CD4-positive, alpha-beta T cell treated with Interleukin-2 at 100 ng/mL for 4 hours (primary cell): ENCODE data around the gene CDH5.
A peak's percentile ranks its signal among the peaks of the same experiment; 100 is the strongest.

Source experiments
- DNase-seq: peaks from one replicate; pipeline ENCODE4 v3.0.0-alpha.2; 2020; ENCODE audit warnings: low spot score

CDH5 gene

GRCh38 chr16:66391726-66392670 lies 25.5 kb downstream of the CDH5 start:
- DNase-seq = no peak

GRCh38 chr16:66395806-66396555 lies 29.5 kb downstream of the CDH5 start:
- no peak for DNase-seq

- DNase-seq = no peak
These were observed 31.4 kb downstream of the CDH5 start for GRCh38 chr16:66397736-66398433.

- no peak for DNase-seq
These were observed 32.5 kb downstream of the CDH5 start for GRCh38 chr16:66399031-66399430.

- DNase-seq = no peak
These were observed 33.4 kb downstream of the CDH5 start for GRCh38 chr16:66399930-66400329.

- no peak for DNase-seq
These were observed 34.3 kb downstream of the CDH5 start for GRCh38 chr16:66400503-66401380.

- no peak for DNase-seq
These were observed 35.1 kb downstream of the CDH5 start for GRCh38 chr16:66401610-66402009.

- no peak for DNase-seq
These were observed 35.7 kb downstream of the CDH5 start for GRCh38 chr16:66402166-66402565.

GRCh38 chr16:66402591-66403230 lies 36.2 kb downstream of the CDH5 start:
- no peak for DNase-seq

GRCh38 chr16:66403531-66404145 lies 37.1 kb downstream of the CDH5 start:
- no peak for DNase-seq

- DNase-seq = no peak
These were observed 38.7 kb downstream of the CDH5 start for GRCh38 chr16:66405057-66405783.

- DNase-seq = peak; percentile 87
These were observed 40.2 kb downstream of the CDH5 start for GRCh38 chr16:66406534-66407221.

- peak; percentile 55 for DNase-seq
These were observed 41.9 kb downstream of the CDH5 start for GRCh38 chr16:66408163-66409048.

GRCh38 chr16:66409156-66409555 lies 42.7 kb downstream of the CDH5 start:
- no peak for DNase-seq

GRCh38 chr16:66412182-66412581 lies 45.7 kb downstream of the CDH5 start:
- no peak for DNase-seq

GRCh38 chr16:66414891-66415290 lies 48.4 kb downstream of the CDH5 start:
- DNase-seq = no peak

- no peak for DNase-seq
These were observed 49.6 kb downstream of the CDH5 start for GRCh38 chr16:66416136-66416535.
